ENCODE data around the gene CD47.

The CD47 gene

DNA sequence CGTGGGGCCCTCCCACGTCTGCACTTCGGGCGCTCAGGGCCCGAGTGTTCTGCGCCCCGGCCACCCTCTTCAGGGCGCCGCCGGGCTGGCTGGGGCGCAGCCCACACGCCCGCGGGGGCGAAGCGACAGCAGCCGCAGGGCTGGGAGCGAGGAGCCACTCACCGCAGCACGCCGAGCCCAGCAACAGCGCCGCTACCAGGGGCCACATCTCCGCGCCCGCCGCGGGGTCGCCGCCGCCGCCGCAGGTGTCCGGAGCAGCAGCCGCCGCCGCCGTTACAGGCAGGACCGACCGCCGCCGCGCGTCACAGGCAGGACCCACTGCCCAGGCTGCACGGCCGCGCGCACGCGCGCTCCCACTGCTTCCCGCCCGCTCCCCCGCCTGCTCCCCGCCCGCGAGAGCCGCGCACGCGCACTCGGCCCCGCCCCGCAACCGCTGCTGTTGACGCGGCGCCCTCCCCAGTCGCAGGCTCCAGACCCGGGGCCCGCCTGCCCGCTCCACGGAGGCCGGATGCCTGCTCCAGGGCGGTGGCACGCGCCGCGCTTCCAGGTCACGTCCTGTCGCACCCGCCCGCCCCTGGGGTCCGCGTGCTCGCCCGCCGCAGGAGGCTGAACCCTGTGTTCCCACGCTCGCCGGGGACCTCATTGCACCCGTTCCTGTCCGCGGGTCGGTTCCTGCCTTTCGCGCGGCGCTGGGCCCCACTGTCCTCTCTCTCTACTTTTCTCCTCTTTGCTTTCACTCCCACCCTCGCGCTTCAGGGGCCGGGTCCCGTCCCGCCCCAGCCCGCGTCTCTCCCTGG is at the start of gene CD47:
CD47 (minus strand) TSS at position 331 of the 797 bp plus-strand sequence; CDS start at position 208, 123 bp downstream.
- peak; percentile 86 to 93 for DNase-seq

GRCh38 chr3:108137460-108137814 is 46.6 kb upstream of the CD47 start:
- DNase-seq = no peak

DNA sequence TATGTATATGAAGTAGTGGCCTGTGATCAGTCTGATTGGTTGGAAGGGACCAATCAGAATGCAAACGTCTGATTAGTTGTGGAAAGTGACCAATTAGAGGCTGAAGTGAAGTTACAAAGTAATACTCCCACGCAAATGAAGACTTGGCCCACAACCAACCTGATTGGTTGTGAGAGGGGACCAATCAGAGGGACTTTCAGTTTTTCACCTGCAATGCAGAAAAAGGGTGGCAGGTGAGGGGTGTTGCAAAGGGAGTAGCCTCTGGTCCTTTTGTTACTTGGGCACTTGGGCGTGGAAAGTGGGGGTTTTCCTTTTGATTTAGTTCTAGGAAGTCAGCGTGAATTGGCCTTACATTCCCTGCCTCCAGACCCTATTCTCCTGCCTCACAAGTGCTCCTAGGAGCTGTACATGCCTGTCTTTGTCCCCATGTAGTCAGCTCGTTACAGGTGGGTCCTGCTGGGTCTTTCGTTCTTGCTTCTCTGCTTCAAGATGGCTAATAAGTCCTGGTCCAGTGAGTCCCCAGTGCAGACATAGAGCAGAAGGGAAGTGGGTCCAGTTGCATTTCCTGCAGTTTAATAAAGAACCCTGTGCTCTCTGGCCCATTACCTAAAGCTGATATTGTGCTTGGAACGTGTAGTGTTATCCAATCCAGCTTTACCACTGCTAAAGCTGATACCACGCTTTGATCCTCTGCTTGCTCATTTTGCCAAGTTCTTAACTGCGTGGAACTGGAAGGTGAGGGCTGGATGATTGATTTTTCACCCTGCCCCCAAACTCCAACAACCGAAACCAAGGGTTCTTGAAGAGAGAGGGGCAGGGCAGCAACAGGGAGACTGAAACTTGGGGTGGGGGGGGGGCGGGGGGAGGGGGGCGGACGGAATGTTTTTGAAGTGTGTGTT is 46.0 kb upstream of the CD47 start:
- DNase-seq = no peak

GRCh38 chr3:108134555-108134880 is 43.7 kb upstream of the CD47 start:
- peak in 1 of 2 experiments; percentile 20 for DNase-seq

- no peak for DNase-seq
These were observed 43.2 kb upstream of the CD47 start for GRCh38 chr3:108133858-108134554.

GRCh38 chr3:108133048-108133369 is 42.2 kb upstream of the CD47 start:
- no peak for DNase-seq

- peak; percentile 61 to 64 for DNase-seq
These were observed 40.8 kb upstream of the CD47 start for GRCh38 chr3:108131475-108132134.

DNA sequence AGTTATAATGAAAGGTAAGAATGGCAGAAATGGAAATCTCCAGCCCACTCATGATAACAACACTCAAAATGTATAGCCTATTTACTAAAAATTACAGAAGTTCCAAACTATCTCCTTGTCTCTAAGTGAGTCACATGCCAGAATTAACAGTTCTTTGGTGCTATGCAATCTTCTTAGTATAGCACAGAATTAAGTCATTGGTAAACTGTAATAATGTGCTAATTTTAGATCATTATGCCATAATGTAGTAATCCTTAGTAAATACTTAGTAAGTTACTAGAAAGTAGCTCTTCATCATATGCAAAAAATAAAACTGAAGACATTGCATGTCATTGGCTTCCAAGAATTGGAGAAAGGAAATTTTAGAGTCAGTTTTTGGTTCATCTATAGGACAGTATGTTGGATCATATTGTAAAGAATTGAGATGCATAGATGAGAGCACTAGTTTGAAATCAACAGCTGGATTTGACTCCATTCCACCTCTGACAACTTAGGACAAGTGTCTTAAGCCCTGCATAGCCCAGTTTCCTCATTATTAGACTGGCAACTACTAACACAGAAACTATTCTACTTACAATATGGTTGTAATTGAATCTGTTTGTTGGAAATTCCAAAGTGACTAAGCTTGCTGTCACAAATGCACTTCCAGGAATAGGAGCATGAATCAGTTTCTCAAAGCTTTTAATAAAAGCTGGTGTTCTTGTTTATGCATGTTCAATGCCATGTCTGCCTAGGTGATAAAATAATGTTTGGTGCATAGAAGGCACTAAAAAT is 40.1 kb upstream of the CD47 start:
- peak; percentile 38 to 50 for DNase-seq

GRCh38 chr3:108130236-108130635 is 39.4 kb upstream of the CD47 start:
- no peak for DNase-seq

GRCh38 chr3:108127301-108127988 is 36.6 kb upstream of the CD47 start:
- no peak for DNase-seq

GRCh38 chr3:108126348-108126747 is 35.5 kb upstream of the CD47 start:
- no peak for DNase-seq

GRCh38 chr3:108125550-108126071 is 34.8 kb upstream of the CD47 start:
- DNase-seq = peak; percentile 55 to 57

DNA sequence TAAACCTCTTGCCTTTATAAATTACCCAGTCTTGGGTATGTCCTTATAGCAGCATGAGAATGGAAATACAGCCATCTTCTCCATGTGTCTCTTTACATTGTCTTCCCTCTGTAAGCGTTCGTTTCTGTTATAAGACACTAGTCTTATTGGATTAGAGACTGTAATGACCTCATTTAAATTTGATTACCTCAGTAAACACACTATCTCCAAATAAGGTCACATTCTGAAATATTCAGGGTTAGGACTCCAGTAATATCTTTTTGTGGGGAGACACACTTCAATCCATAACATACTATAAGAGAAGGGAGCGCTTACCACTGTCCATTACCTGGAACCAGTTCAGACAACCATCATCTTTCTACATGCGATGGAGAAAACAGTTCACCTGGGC is 34.3 kb upstream of the CD47 start:
- no peak for DNase-seq

DNA sequence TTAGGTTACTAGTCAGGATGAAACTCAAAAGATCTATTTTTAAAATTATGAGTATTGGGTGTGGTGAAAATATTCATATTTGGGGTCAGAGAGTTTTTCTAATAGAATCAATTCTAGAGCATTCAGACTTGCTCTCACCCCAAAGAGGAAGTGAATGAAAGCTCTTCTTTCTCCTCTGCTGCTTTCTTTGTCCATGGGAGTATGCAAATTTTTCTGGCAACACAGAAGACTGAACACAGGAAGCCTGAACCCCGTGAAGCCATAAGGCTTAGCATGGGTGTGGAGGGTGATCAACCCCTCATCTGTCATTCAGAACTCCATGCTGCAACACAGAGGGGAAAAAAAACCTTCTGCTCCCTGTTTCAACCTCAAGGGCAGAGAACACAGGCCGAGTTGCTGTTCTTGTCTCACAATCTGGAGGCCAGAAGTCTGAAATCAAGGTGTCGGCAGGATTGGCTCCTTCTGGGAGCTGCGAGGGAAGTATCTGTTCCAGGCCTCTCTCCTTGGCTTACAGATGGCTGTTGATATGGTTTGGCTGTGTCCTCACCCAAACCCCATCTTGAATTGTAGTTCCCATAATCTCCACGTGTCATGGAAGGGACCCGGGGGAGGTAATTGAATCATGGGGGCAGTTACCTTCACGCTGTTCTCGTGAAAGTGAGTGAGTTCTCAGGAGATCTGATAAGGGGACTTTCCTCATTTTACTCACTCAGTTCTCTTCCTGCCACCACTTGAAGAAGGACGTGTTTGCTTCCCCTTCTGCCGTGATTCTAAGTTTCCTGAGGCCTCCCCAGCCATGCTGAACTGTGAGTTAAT is 33.7 kb upstream of the CD47 start:
- peak; percentile 87 for DNase-seq

DNA sequence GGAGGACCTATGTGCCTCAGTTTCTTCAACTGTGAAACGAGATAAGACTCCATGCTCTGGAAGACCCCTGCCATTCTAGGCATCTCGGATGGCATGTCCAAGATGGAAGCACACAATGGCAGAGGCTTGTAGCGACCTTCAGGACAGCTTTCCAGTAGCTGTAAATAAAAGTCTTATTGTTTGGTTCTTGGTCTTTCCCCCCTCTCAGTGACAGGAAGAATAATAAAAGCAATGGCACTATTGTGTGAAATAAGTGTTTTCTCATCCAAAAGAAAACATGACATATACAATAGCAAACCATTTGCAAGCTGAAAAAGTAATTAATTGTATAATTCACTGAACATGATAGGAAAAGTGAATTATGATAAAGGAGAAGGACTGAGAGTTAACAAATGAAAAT is 32.5 kb upstream of the CD47 start:
- DNase-seq = no peak

DNA sequence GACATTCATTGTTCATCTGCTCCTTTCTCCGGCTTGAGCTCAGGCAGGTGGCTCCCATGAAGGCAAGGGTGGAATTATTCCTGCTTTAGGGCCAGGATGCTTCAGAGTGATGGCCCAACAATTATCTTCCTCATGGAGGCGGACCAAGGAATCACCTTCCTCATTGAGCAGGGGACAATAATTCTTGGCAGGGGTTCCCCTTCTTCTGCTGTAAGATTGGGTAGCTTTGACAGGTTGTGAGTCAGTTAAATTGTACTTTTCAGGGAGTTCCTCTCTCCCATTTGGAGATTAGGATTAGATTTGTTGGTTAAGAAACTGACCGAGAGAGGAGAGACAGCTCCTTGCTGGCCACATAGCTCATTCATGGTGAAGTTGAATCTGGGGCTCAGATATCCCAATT is 31.4 kb upstream of the CD47 start:
- no peak for DNase-seq

- DNase-seq = no peak
These were observed 28.7 kb upstream of the CD47 start for GRCh38 chr3:108119398-108120104.

DNA sequence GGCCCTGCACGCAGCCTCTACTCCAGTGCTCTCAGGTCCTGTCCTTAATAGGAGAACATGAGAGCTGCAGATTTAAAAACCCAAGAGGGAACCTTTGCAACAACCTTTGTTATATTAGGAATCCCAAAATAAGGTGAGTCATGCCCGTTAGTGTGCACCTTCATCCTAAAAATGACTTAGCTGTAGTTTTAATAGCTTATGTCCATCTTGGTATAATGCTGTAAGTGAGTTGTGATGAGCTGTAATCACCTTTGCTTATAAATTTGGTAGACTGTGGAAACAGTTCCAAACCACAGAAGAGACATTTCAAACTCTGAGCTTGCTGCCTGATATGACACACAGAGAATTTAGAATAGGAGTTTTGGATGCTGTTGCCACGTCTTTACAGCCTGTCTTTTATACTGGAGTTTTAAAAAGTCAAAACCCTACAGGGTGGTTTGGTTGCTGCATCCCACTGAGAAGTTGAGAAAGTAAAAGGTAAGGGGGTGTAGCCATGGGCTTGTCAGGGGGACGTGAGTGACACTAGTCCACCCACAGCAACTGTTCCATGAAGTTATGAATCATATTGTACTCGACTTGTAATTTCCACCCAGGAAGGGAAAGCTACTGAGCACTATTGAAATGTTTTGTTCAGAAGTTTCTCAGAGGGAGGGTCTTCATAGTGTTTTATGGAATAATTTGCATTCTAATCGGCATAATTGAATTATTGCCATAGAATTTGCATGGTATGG is 27.4 kb upstream of the CD47 start:
- DNase-seq = no peak

DNA sequence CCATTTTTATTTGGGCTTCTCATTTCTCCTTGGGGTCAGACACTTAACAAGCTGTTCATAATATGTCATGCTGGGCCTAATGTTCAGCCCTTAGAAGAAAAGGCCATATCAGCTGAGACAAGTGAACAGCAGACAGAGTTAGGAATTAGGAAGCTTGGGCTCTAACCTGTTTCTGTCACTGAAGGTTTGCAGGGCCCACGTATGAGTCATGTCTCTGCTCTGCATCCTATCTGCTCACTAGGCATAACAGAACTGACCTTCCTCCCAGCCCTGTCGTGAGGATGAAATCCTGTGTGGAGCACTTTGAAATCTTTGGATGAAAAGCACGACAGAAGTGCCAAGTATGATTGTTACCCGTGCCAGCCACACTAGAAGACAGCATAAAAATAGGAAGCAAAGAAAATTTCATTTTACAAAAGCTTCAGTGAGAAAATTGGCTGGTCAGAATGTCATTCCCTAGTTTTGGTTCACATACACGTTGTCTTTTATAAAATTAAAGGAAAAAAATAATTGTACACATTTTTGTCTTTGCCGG is 26.5 kb upstream of the CD47 start:
- peak in 1 of 2 experiments; percentile 10 for DNase-seq

Measured in AML-193 (cell line).